ENCODE measurements around the gene ABCC2.

The ABCC2 gene

DNA sequence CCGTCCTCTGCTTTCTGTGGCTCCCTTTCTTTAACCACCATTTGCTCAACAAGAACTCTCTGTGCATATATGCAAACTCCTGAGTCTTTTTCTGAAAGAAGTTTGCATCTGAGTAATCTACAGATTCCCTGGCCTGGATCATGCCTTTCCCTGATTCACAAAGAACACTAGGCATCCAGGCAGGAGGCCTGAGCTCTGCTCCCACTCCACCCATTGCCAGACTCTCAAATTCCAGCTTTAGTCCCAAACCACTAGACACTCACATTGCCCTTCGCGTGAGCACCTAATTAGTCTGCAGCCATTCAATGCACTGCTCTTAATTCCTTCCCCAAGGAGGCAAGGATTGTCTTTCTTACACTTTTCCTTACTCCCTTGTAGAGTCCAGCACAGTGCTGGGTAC is 60.9 kb downstream of the ABCC2 start:
- Mint-ChIP-seq H3K4me1 (peaks cover 9% of the 10 kb centered on the region), H3K9me3 (no peaks in the 10 kb centered on the region), H3K27ac (no peak overlapping the region), H3K27me3 (peaks cover 9% of the 10 kb centered on the region), H3K36me3 (no peaks in the 10 kb centered on the region), H3K4me3 (no peak overlapping the region)
- CTCF ChIA-PET, result interaction anchor here (11.5 kb wide), 1 partner anchor 202 kb away, joined by 177 read pairs; no protein-coding TSS in a partner anchor
- no peak for DNase-seq

GRCh38 chr10:99844433-99844955 is 62.1 kb downstream of the ABCC2 start:
- Mint-ChIP-seq H3K36me3 (no peaks in the 10 kb centered on the region), H3K4me3 (no peak overlapping the region), H3K9me3 (no peaks in the 10 kb centered on the region), H3K27ac (no peak overlapping the region), H3K27me3 (peaks cover 9% of the 10 kb centered on the region), H3K4me1 (peaks cover 9% of the 10 kb centered on the region)
- DNase-seq, result no peak
- CTCF ChIA-PET, result interaction anchor here (0.6 to 11.5 kb wide), 5 partner anchors 26 to 201 kb away, joined by 3 to 177 read pairs (median 7); partner anchors contain the start of gene DNMBP

DNA sequence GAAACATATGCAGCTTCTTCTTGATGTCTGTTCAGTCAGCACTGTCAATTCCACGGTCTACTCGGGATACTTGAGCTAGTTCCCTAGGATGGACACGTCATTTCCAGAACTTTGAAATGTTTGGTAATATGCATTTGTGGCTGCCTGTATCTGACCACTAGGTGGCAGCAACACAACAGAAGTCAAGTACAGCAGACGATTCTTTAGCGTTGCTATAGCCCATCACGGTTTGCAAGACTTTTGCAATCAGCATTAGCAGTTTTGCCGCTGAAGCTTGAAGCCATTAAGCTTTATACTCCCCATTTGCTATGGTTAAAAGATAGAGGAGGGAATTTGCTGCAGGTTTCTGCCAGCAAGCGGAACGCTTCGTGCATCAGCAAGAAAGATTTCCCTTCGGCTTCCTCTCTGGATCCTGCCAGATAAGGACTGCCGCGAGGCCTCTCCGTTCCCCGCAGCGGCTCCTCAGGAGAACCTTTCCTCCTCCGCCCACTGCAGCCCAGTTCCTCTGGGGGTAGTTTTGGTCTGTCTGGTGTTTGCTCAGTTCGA is 63.5 kb downstream of the ABCC2 start:
- H3K4me3 Mint-ChIP-seq, result no peak overlapping the region
- H3K27me3 Mint-ChIP-seq, result peaks cover 9% of the 10 kb centered on the region
- peaks cover 9% of the 10 kb centered on the region for H3K4me1 Mint-ChIP-seq
- no peak overlapping the region for H3K27ac Mint-ChIP-seq
- DNase-seq, result peak; percentile 79
- H3K9me3 Mint-ChIP-seq, result no peaks in the 10 kb centered on the region
- CTCF ChIA-PET, result interaction anchor here (0.6 to 11.5 kb wide), 48 partner anchors 8 to 586 kb away, joined by 3 to 177 read pairs (median 4); partner anchors contain the start of genes COX15, CUTC and DNMBP
- H3K36me3 Mint-ChIP-seq, result no peaks in the 10 kb centered on the region

- no peak overlapping the region for H3K27ac Mint-ChIP-seq
- H3K4me3 Mint-ChIP-seq, result no peak overlapping the region
- no peaks in the 10 kb centered on the region for H3K36me3 Mint-ChIP-seq
- no peak for DNase-seq
- CTCF ChIA-PET, result interaction anchor here (11.5 kb wide), 1 partner anchor 196 kb away, joined by 177 read pairs; no protein-coding TSS in a partner anchor
- peaks cover 9% of the 10 kb centered on the region for H3K27me3 Mint-ChIP-seq
- peaks cover 9% of the 10 kb centered on the region for H3K4me1 Mint-ChIP-seq
- H3K9me3 Mint-ChIP-seq, result no peaks in the 10 kb centered on the region
These were observed 66.6 kb downstream of the ABCC2 start for GRCh38 chr10:99849057-99849456.

GRCh38 chr10:99849536-99849935 is 67.1 kb downstream of the ABCC2 start:
- Mint-ChIP-seq H3K27ac (no peak overlapping the region), H3K4me1 (peaks cover 9% of the 10 kb centered on the region), H3K4me3 (no peak overlapping the region), H3K36me3 (no peaks in the 10 kb centered on the region), H3K9me3 (no peaks in the 10 kb centered on the region), H3K27me3 (peaks cover 9% of the 10 kb centered on the region)
- CTCF ChIA-PET, result interaction anchor here (11.5 kb wide), 1 partner anchor 196 kb away, joined by 177 read pairs; no protein-coding TSS in a partner anchor
- DNase-seq, result no peak

GRCh38 chr10:99850021-99850766 is 67.8 kb downstream of the ABCC2 start:
- Mint-ChIP-seq H3K4me1 (peaks cover 9% of the 10 kb centered on the region), H3K27ac (no peak overlapping the region), H3K9me3 (no peaks in the 10 kb centered on the region), H3K4me3 (no peak overlapping the region), H3K36me3 (no peaks in the 10 kb centered on the region), H3K27me3 (peaks cover 9% of the 10 kb centered on the region)
- CTCF ChIA-PET, result interaction anchor here (0.5 to 11.5 kb wide), 2 partner anchors 33 to 195 kb away, joined by 4 to 177 read pairs; no protein-coding TSS in a partner anchor
- no peak for DNase-seq

DNA sequence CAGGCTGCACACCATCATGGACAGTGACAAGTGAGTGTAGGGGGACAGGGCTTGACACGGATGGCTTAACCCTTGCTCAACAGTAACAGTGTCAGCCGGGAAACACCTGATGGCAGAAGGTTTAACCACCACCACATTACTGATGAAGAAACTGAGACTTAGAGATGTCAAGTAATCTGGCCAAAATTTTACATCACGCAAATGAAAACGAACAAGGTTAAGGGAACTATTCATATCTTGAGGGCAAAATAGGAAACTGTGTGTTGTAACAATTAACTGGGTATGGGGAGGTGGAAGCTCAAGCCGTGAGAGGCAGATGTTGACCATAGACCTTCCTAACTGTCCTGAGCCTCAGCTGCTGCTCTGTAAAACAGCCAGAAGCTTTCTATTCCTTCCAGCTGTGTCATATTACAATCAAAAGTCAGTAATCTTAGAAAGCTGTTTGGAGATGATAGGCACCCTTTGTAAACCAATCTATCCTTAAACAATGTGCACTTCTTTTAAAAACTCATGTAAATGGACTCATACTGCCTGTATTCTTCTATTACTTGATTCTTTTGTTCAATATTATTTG is 68.4 kb downstream of the ABCC2 start:
- CTCF ChIA-PET, result interaction anchor here (11.5 kb wide), 1 partner anchor 195 kb away, joined by 177 read pairs; no protein-coding TSS in a partner anchor
- no peak overlapping the region for H3K27ac Mint-ChIP-seq
- H3K27me3 Mint-ChIP-seq, result peaks cover 9% of the 10 kb centered on the region
- peaks cover 6% of the 10 kb centered on the region for H3K4me1 Mint-ChIP-seq
- H3K36me3 Mint-ChIP-seq, result no peaks in the 10 kb centered on the region
- H3K9me3 Mint-ChIP-seq, result no peaks in the 10 kb centered on the region
- H3K4me3 Mint-ChIP-seq, result no peak overlapping the region
- DNase-seq, result no peak

DNA sequence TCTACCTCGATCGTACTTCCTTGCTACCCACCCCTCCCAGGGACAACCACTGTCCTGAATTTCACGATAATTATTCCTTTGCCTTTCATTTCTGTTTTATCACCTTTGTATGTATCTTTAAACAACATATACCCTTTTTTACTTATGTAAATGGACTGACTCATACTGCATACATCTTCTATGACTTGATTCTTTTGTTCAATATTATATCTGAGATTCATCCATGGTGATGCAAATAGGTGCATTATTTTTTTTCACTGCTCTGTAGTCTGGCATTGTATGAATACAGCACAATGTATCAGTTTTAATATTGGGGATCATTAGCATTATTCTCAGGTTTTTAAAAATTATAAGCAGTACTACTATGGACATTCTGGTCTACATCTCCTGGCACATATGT is 69.4 kb downstream of the ABCC2 start:
- no peak overlapping the region for H3K27ac Mint-ChIP-seq
- no peaks in the 10 kb centered on the region for H3K36me3 Mint-ChIP-seq
- CTCF ChIA-PET, result interaction anchor here (1.6 to 11.5 kb wide), 3 partner anchors 10 to 194 kb away, joined by 4 to 177 read pairs (median 5); no protein-coding TSS in a partner anchor
- no peaks in the 10 kb centered on the region for H3K4me1 Mint-ChIP-seq
- no peaks in the 10 kb centered on the region for H3K9me3 Mint-ChIP-seq
- DNase-seq, result no peak
- no peak overlapping the region for H3K4me3 Mint-ChIP-seq
- H3K27me3 Mint-ChIP-seq, result peaks cover 1% of the 10 kb centered on the region

DNA sequence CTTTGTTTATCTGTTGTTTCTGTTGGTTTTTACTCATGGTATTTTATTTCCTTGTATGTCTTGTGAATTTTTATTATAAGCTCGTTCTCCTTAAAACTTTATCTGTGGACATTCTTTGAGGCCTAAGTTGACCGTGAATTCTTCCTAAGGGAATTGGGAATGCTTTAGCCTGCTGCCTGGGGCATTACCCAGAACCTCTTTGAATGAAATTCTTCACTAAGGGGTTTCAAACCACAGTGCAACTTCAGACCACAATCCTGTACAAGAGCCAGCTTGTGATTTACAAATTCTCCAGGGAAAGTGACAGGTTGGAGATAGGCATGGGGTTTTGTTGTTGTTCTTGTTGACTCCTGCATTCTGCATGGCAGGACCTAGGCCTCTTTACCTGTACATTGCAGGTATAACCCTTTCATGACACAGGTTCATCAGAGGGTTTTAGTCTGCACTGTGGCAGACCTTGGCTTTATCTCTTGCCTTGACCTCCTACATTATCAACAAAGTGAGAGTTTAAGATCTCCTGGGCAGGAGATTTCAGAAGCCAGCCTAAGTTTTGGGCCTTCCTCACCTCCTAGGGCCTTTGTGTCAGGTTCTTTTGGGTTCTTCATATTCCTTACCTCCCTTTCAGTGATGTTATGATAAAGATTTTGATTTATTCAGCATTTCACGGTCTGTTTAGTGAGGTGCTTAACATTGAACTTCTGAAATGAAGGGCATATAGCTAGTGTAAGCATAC is 70.2 kb downstream of the ABCC2 start:
- CTCF ChIA-PET, result interaction anchor here (1.0 to 1.9 kb wide), 4 partner anchors 9 to 666 kb away, joined by 3 to 7 read pairs (median 4); partner anchors contain the start of gene DNMBP
- H3K4me3 Mint-ChIP-seq, result no peak overlapping the region
- no peaks in the 10 kb centered on the region for H3K4me1 Mint-ChIP-seq
- H3K27ac Mint-ChIP-seq, result no peak overlapping the region
- no peaks in the 10 kb centered on the region for H3K27me3 Mint-ChIP-seq
- H3K36me3 Mint-ChIP-seq, result no peaks in the 10 kb centered on the region
- no peaks in the 10 kb centered on the region for H3K9me3 Mint-ChIP-seq
- no peak for DNase-seq

- Mint-ChIP-seq H3K36me3 (no peaks in the 10 kb centered on the region), H3K4me3 (no peak overlapping the region), H3K9me3 (no peaks in the 10 kb centered on the region), H3K27ac (no peak overlapping the region), H3K27me3 (peaks cover 3% of the 10 kb centered on the region), H3K4me1 (no peaks in the 10 kb centered on the region)
- no peak for DNase-seq
- CTCF ChIA-PET, result interaction anchor here (1.0 to 1.9 kb wide), 4 partner anchors 8 to 665 kb away, joined by 3 to 8 read pairs (median 6); partner anchors contain the start of gene DNMBP
These were observed 71.2 kb downstream of the ABCC2 start for GRCh38 chr10:99853655-99854054.

DNA sequence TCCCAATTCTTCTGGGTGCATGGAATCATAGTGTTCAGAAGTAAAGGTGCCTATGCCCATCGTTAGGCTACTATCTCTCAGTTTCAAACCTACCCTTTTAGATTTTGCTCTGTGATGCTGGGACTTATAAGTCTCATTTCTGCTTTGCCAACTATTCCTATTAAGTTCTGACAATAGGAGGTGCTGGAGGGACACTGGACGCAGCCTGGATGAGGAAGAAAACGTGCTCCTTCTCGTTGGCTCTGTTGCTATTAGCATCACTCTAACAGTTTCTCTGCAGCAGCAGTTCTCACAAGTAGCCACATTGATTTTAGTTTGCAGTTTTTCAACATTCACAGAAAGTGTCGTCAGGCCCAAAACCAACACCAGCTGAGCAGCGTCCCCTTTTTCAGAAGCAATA is 72.4 kb downstream of the ABCC2 start:
- DNase-seq, result no peak
- CTCF ChIA-PET, result interaction anchor here (1.6 kb wide), 1 partner anchor 9 kb away, joined by 8 read pairs; no protein-coding TSS in a partner anchor
- H3K4me1 Mint-ChIP-seq, result no peaks in the 10 kb centered on the region
- H3K27ac Mint-ChIP-seq, result no peak overlapping the region
- no peak overlapping the region for H3K4me3 Mint-ChIP-seq
- no peaks in the 10 kb centered on the region for H3K36me3 Mint-ChIP-seq
- peaks cover 15% of the 10 kb centered on the region for H3K27me3 Mint-ChIP-seq
- no peaks in the 10 kb centered on the region for H3K9me3 Mint-ChIP-seq

DNA sequence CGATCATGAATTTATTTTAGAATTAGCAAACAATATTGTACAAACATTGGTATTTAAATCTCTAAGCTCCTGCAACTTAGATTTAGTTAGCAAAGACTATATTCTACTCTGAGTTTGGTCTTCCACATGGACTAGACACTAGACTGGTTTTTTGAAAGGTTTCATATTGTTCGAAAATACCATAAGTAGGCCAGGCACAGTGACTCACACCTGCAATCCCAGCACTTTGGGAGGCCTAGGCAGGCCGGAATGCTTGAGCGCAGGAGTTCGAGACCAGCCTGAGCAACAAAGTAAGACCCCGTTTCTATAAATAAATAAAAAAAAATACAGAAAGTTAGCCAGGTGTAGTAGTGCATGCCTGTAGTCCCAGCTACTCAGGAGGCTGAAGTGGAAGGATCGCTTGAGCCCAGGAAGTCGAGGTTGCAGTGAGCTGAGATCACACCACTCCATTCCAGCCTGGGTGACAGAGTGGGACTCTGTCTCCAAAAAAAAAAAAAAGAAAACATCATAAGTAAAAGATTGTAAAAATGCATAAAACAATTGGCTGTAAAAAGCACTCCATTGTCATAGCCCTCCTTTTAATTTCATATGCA is 73.1 kb downstream of the ABCC2 start:
- CTCF ChIA-PET, result interaction anchor here (1.3 to 1.9 kb wide), 2 partner anchors 10 to 190 kb away, joined by 4 to 5 read pairs; no protein-coding TSS in a partner anchor
- Mint-ChIP-seq H3K4me1 (no peaks in the 10 kb centered on the region), H3K36me3 (no peaks in the 10 kb centered on the region), H3K4me3 (no peak overlapping the region), H3K27me3 (peaks cover 21% of the 10 kb centered on the region), H3K27ac (no peak overlapping the region), H3K9me3 (no peaks in the 10 kb centered on the region)
- no peak for DNase-seq

DNA sequence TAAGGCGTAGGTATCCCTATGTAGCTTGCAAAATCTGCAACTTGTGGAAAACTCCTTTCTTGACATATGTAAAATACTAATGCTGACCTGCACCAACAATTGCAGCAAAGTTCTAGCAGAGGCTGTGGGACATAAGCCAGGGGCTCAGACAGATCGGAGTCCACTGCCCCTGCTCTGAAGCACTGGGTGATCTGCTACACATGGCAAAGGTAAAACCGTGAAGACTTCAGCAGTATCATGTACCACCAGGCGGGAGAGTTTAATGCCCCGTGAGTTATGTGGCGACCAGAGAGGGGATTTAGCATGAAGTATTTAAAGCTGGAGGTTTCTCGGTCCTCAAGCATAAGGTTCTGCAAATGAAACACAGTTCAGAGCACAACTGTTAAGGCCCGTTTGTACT is 76.4 kb downstream of the ABCC2 start:
- no peak overlapping the region for H3K27ac Mint-ChIP-seq
- peaks cover 40% of the 10 kb centered on the region for H3K27me3 Mint-ChIP-seq
- H3K36me3 Mint-ChIP-seq, result no peaks in the 10 kb centered on the region
- CTCF ChIA-PET, result interaction anchor here (0.7 to 3.5 kb wide), 3 partner anchors 13 to 190 kb away, joined by 3 to 12 read pairs (median 10); no protein-coding TSS in a partner anchor
- no peak overlapping the region for H3K4me3 Mint-ChIP-seq
- H3K9me3 Mint-ChIP-seq, result no peaks in the 10 kb centered on the region
- no peak for DNase-seq
- H3K4me1 Mint-ChIP-seq, result no peaks in the 10 kb centered on the region
